HG02678 (cell line): ENCODE data around the gene RAB3C.

Experiments used
- ATAC-seq: cut with Tn5 transposase; IDR thresholded peaks from one replicate; pipeline ENCODE4 v1.9.1; 2021; ENCODE audit warnings: mild to moderate bottlenecking, moderate library complexity; ENCODE audit not compliant: unreplicated experiment

RAB3C gene

DNA sequence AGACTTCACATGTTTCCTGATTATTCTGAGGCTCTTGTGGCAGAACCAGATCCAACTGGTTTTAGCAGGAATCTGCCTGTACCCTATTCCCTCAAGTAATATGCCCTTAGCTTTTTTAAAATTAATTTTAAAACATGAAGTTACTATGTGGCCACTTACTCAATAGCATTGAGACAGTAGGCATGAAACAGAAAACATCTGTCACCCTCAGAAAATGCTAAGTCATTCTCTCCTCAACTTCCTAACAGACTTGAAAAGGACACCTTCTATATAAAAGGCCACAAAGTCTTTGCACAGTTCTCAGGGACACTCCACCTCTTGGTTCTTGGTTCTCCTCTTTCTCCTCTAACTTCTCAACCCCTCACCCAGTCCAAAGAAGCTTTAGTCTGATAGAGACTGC lies 277.8 kb downstream of the RAB3C start:
- ATAC-seq: no peak

DNA sequence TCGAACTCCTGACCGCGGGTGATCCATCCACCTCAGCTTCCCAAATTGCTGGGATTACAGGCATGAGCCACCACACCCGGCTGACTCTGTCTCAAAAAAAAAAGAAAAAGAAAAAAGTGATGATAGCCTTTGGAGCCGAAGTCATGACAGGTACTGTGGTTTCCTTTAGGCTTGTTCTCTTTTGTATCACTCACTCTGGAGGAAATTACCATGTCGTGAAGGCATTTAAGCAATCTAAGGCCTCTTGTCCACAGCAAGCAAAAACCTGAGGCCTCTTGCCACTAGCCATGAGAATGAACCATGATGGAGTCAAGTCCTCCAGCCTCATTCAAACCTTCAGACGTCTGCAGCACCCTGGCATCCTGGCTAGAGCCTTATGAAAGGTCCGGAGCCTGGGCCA lies 286.1 kb downstream of the RAB3C start:
- no peak for ATAC-seq

GRCh38 chr5:58871648-58872242 lies 288.9 kb downstream of the RAB3C start:
- ATAC-seq: peak; percentile 77

DNA sequence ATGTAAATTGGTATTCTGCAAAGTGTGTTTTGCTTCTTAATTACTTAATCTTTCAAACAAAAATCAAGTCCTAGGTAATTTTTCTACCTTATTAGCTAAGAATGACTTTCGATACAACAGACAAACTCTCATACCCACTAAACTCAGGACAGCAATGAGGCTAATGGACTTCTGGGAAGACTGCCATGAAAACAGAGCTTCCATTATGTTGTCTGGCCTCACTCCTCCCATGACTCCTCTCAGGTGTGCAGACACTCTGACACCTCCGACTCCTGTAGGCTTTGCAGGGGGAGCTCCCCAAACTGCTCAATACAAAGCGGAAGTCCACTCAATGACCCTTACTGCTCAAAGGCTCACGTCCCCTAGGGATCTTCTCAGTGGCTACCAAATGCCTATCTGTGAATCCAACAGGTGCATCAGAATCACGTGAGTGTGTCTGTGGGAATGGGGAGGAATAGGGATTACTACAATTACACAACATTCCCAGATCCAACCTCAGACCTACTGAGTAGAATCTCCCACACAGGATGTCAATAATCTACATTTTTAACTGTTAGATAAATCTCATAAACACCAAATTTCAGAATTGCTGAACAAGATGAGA lies 289.9 kb downstream of the RAB3C start:
- ATAC-seq: no peak

- ATAC-seq: no peak
Observed at GRCh38 chr5:58875599-58875998, 292.7 kb downstream of the RAB3C start.

DNA sequence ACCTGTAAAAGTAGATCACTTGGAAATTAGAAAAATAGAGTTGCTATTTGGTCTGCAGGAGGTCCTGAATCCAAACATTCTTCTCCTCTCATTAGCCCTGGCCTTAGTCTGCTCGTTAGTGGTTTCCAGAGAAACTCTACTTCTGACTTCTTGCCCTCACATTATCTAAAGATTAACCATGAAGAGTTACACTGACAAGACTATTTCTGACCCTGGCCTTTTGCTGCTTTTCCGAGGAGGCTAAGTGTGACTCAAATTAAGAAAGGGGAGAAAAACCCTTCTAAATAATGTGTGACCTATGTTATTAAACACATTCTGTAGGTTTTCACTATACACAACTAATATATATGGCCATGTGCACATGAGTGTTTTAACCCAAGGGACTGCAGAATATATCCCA lies 302.4 kb downstream of the RAB3C start:
- ATAC-seq: peak; percentile 65

GRCh38 chr5:58886315-58887207 lies 303.7 kb downstream of the RAB3C start:
- ATAC-seq: peak; percentile 63

- no peak for ATAC-seq
Observed at GRCh38 chr5:58887311-58887710, 304.4 kb downstream of the RAB3C start.

- no peak for ATAC-seq
Observed at GRCh38 chr5:58887721-58888409, 305.0 kb downstream of the RAB3C start.

- ATAC-seq: no peak
Observed at GRCh38 chr5:58890265-58890664, 307.4 kb downstream of the RAB3C start.

DNA sequence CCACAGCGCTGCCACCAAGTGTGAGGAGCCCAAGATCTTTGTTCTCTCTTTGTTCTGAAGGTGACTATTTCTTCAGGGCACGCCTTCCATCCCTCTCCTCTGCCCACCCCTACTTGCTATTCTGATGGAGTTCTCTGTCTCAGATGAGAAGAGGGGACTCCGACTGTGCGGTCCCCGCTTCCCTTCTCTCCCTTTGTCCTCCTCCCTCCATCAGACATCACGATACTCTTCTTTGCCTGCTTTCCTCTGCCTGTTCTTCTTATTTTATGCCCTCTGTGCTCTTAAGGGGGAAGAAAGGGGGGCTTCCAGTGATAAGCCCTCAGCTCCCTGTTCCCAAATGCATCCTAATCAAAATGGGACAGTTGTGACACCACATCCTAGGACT lies 307.8 kb downstream of the RAB3C start:
- no peak for ATAC-seq

DNA sequence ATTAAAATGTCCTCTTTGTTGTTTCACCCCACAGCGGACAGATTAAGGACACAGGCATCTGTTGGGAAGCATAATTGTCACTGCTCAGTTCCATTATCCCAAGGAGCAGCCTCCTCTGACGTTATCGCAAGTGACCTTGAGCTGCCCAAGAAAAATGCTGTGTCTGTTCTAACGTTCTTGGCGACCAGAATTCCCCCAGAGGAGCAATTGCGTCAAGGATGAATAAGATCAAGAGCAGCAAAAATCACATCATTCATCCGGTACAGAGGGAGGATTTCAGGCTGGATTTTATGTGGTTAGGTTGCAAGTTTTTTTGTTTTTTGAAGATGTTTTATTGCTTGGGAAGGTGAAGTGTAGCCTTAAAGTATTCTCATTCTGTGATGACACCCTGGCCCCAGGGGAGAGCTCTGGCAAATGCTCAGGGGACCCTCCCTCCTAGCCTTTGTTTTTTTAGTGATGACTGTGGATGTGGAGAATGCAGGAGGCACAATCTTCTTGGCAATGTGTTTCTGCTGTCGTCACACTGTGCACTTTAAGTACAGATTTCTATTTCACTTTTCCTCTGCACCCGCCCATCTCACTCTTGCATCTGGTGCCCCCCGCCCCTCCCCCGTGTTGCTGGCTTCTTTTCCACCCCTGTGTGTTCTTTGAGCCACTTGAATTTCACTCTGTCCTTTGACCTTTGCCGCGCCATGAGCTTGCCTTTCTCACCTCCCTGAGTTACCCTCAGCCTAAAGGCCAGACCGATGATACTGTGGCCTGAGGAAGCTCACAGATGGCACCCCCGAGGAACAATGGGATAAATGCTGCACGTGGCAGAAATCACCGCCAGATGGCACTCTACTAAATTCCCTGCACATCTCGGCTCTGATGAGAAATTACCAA lies 308.5 kb downstream of the RAB3C start:
- ATAC-seq: peak; percentile 42

DNA sequence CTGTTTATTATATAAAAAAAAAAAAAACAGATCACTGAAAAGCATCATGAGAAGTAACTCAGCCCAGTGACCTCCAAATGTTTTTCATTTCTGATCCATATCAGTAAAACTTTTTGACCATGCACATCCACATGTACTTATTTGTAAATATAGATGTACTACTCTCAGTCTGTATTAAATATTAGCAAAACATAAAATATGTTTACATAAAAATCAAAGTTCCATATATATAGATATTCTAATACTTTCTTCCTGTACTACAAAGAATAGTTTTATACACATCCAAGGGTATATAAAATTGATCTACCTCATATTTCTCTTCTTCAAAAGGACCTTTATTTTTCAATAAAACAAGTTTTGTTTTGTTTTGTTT lies 309.1 kb downstream of the RAB3C start:
- ATAC-seq: no peak

GRCh38 chr5:58893551-58893950 lies 310.7 kb downstream of the RAB3C start:
- no peak for ATAC-seq

DNA sequence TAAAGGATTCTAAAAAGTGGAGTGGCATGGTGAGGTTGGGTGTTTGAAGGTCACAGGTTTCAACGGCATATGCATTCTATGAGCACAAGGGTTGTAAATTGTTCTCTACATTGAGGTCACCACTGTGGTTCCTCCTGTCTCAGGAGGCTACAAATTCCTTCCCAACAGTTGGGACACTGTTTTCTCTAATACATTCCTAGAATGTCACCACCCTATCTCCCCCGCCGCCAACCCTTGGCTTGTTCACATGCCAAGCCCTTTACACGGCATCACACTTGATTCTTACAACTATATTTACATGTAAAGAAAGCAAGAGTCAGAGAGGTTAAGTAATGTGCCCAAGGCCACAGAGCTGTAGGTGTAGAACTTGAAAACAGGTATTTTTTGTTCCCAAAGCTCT lies 315.1 kb downstream of the RAB3C start:
- no peak for ATAC-seq

GRCh38 chr5:58898538-58898937 lies 315.7 kb downstream of the RAB3C start:
- ATAC-seq: no peak

GRCh38 chr5:58901271-58901670 lies 318.4 kb downstream of the RAB3C start:
- no peak for ATAC-seq

GRCh38 chr5:58902305-58902704 lies 319.4 kb downstream of the RAB3C start:
- no peak for ATAC-seq

- no peak for ATAC-seq
Observed at GRCh38 chr5:58902765-58903164, 319.9 kb downstream of the RAB3C start.

DNA sequence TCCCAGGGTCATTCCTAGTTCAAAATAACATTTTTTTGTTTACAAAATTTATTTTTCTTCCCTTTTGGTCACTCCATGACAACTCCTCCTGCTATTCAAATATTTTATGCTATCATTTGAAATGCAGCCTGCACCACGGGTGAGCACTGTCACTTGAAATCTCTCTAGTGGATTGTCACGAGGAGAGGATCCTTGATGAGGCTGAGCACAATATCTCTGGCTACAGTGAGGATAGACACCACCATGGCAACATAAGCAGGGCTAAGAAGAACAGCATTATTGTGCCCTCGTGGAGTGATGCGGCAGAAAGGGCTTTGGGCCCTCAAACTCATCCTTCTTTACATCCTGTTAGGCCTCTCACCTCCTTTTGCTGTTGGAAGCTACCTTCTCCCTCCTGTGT lies 321.9 kb downstream of the RAB3C start:
- no peak for ATAC-seq

DNA sequence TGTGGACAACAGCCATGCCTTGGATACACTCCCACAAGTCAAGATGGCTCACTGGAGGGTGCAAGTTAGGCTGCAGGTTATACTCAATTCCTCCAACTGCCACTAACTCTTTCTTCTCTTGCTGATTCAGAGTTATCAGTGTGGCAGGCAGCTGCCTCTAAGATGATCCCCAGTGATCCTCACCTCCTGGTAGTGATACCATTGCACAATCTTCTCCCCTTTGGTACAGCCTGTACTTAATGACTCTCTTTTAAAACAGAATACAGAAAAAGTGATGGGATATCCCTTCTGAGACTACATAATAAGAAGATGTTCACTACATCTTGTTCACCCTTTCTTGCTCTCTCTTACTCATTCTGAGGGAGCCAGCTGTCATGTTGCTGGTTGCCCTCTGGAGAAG lies 323.1 kb downstream of the RAB3C start:
- ATAC-seq: no peak
